ENCODE results near the gene HOXB6. TPM values are rescaled to one million over a fixed set of nuclear protein-coding genes. Genes with fewer than 3 reads are reported as not detected.

Gene HOXB6
- total and polyA plus RNA-seq, 4 donors: 0.17 to 1.1 (median 0.46) TPM

DNA sequence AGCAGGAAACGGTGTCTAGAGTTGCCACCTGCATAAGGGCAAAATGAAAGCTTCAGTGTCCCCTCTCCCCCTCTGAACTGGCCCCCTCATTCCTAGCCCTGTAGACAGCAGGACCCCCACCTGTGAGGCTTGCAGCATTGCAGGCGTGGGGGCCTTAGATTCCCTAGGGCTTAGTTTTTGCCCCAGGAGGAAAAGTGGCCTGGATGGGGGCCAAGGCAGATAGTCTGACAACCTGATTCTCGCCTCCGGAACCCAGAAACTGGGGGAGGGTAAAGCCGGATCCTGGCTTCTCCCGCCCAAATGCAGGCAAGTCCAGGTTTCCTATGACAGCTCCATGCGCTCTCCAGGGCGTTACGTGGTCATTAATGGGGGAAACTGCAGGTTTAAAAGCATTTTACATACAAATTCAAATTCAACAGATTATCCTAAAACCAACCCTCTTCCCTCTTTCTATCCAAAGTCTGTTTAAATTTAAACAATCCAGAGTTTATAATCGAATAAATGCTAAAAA lies 678 bp upstream of the HOXB6 start:
- peaks cover 0 to 42% (median 16%) of the 10 kb centered on the region in 4 donors for H3K27me3 ChIP-seq (ENCODE audit: control insufficient read depth in 4 of 4, insufficient read depth in 4 of 4, low read length in 3 of 4)
- H3K9me3 ChIP-seq (ENCODE audit: control insufficient read depth in 4 of 4, low read length in 3 of 4): no peaks in the 10 kb centered on the region
- peaks cover 0 to 13% (median 2%) of the 10 kb centered on the region in 4 donors for H3K4me1 ChIP-seq (ENCODE audit: control insufficient read depth in 4 of 4, insufficient read depth in 4 of 4, low read length in 3 of 4)
- H3K36me3 ChIP-seq (ENCODE audit: control insufficient read depth in 4 of 4, insufficient read depth in 3 of 4, low read depth in 1 of 4, low read length in 3 of 4): no peaks in the 10 kb centered on the region
- no peak for TF ChIP-seq HNF4A (conservative IDR thresholded peaks at IDR 0.05)
- TF ChIP-seq TAF1 (conservative IDR thresholded peaks at IDR 0.05): no peak
- no peak for TF ChIP-seq YY1 (IDR thresholded peaks at IDR 0.05)
- no peak for TF ChIP-seq FOXA2 (IDR thresholded peaks at IDR 0.05)
- TF ChIP-seq, protein P1, sequence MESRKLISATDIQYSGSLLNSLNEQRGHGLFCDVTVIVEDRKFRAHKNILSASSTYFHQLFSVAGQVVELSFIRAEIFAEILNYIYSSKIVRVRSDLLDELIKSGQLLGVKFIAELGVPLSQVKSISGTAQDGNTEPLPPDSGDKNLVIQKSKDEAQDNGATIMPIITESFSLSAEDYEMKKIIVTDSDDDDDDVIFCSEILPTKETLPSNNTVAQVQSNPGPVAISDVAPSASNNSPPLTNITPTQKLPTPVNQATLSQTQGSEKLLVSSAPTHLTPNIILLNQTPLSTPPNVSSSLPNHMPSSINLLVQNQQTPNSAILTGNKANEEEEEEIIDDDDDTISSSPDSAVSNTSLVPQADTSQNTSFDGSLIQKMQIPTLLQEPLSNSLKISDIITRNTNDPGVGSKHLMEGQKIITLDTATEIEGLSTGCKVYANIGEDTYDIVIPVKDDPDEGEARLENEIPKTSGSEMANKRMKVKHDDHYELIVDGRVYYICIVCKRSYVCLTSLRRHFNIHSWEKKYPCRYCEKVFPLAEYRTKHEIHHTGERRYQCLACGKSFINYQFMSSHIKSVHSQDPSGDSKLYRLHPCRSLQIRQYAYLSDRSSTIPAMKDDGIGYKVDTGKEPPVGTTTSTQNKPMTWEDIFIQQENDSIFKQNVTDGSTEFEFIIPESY (IDR thresholded peaks at IDR 0.05): no peak
- no peak for TF ChIP-seq EGR1 (IDR thresholded peaks at IDR 0.05; ENCODE audit: low read depth in 2 of 2)
- no peak for TF ChIP-seq JUND (IDR thresholded peaks at IDR 0.05)
- TF ChIP-seq, protein P2, sequence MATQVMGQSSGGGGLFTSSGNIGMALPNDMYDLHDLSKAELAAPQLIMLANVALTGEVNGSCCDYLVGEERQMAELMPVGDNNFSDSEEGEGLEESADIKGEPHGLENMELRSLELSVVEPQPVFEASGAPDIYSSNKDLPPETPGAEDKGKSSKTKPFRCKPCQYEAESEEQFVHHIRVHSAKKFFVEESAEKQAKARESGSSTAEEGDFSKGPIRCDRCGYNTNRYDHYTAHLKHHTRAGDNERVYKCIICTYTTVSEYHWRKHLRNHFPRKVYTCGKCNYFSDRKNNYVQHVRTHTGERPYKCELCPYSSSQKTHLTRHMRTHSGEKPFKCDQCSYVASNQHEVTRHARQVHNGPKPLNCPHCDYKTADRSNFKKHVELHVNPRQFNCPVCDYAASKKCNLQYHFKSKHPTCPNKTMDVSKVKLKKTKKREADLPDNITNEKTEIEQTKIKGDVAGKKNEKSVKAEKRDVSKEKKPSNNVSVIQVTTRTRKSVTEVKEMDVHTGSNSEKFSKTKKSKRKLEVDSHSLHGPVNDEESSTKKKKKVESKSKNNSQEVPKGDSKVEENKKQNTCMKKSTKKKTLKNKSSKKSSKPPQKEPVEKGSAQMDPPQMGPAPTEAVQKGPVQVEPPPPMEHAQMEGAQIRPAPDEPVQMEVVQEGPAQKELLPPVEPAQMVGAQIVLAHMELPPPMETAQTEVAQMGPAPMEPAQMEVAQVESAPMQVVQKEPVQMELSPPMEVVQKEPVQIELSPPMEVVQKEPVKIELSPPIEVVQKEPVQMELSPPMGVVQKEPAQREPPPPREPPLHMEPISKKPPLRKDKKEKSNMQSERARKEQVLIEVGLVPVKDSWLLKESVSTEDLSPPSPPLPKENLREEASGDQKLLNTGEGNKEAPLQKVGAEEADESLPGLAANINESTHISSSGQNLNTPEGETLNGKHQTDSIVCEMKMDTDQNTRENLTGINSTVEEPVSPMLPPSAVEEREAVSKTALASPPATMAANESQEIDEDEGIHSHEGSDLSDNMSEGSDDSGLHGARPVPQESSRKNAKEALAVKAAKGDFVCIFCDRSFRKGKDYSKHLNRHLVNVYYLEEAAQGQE (IDR thresholded peaks at IDR 0.05): no peak
- TF ChIP-seq, protein P3, sequence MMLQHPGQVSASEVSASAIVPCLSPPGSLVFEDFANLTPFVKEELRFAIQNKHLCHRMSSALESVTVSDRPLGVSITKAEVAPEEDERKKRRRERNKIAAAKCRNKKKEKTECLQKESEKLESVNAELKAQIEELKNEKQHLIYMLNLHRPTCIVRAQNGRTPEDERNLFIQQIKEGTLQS (IDR thresholded peaks at IDR 0.05): no peak
- no peak for TF ChIP-seq FOXA1 (IDR thresholded peaks at IDR 0.05)
- DNase-seq (ENCODE audit: low spot score): no peak
- no peak overlapping the region for H3K9ac ChIP-seq (ENCODE audit: low read depth in 1 of 2, low read length in 2 of 2)
- WGBS: 33% methylated on average over 10 of the region's 10 CpGs
- no peak overlapping the region for H3K4me3 ChIP-seq (ENCODE audit: low read depth in 1 of 3, low read length in 3 of 3)
- H3K27ac ChIP-seq (ENCODE audit: low read depth in 1 of 2, low read length in 2 of 2): no peak overlapping the region

DNA sequence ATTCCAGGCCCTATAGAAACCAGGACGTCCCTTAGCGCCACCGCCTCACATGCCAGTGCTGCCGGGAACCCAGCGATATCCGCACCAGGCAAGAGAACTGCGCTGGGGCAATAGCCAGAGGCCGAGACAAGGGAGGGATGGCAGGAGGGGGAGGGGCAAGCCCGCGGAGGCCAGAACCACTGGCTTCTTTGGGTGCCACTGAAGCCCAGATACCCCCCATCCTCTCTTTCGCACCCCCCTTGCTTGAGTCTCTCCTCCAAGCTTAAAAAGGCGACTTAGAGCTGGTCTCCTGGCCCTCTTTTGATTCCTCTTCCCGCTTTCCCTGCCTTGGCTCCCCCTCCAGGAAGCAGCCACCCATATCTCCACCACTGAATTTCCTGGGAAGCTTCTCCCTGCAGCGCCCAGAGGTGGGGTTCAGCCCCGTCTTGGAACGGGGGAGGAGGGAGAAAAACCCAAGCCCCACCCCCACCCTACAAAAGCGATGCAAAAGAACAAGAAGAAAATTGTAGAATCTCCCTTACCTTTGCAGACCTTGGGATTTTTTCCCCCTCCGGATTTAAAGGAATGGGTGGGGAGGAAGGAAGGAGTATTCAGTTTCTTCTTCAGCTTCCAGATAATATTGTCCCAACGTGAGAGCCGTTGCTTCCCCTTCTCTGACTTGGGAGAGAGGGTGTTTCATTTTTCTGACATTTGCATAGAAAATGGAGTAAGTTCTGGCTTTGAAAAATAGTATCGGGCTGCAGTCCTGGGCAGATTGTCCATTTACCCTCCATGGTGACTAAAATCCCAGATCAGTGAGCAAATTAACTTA lies 622 bp downstream of the HOXB6 start:
- no peaks in the 10 kb centered on the region for H3K36me3 ChIP-seq (ENCODE audit: control insufficient read depth in 4 of 4, insufficient read depth in 3 of 4, low read depth in 1 of 4, low read length in 3 of 4)
- no peak overlapping the region for H3K4me3 ChIP-seq (ENCODE audit: low read depth in 1 of 3, low read length in 3 of 3)
- TF ChIP-seq, protein P2 (IDR thresholded peaks at IDR 0.05): no peak
- TF ChIP-seq JUND (IDR thresholded peaks at IDR 0.05) (no peak), NR2F2 (IDR thresholded peaks at IDR 0.05) (no peak), FOXA1 (IDR thresholded peaks at IDR 0.05) (no peak), TAF1 (conservative IDR thresholded peaks at IDR 0.05) (no peak)
- TF ChIP-seq, protein P3 (IDR thresholded peaks at IDR 0.05): no peak
- H3K4me1 ChIP-seq (ENCODE audit: control insufficient read depth in 4 of 4, insufficient read depth in 4 of 4, low read length in 3 of 4): peaks cover 0 to 8% (median 0%) of the 10 kb centered on the region in 4 donors
- peaks cover 0 to 46% (median 18%) of the 10 kb centered on the region in 4 donors for H3K27me3 ChIP-seq (ENCODE audit: control insufficient read depth in 4 of 4, insufficient read depth in 4 of 4, low read length in 3 of 4)
- WGBS: 9% methylated on average over 21 of the region's 21 CpGs
- no peak for DNase-seq (ENCODE audit: low spot score)
- no peak overlapping the region for H3K9ac ChIP-seq (ENCODE audit: low read depth in 1 of 2, low read length in 2 of 2)
- no peaks in the 10 kb centered on the region for H3K9me3 ChIP-seq (ENCODE audit: control insufficient read depth in 4 of 4, low read length in 3 of 4)
- no peak overlapping the region for H3K27ac ChIP-seq (ENCODE audit: low read depth in 1 of 2, low read length in 2 of 2)
